ENCODE results near the gene CACNA1E.
A peak's percentile ranks its signal among the peaks of the same experiment; 100 is the strongest.

CACNA1E gene
- 0 to 0.63 (median 0.07) reads per million in 9 experiments for total RNA-seq

GRCh38 chr1:181483285-181484195 lies at the start of gene CACNA1E:
CACNA1E (plus strand) TSS chr1:181483517; CDS start chr1:181483745, 228 bp downstream.
- peaks cover 0 to 4% of the 10 kb centered on the region in 2 donors for H3K4me1 Mint-ChIP-seq (ENCODE audit: low read depth in 2 of 2)
- no peaks in the 10 kb centered on the region for H3K36me3 Mint-ChIP-seq (ENCODE audit: insufficient read depth)
- peaks cover 66 to 85% of the 10 kb centered on the region in 2 donors for H3K27me3 Mint-ChIP-seq
- H3K9me3 Mint-ChIP-seq: no peaks in the 10 kb centered on the region
- H3K4me3 Mint-ChIP-seq: peak within 1 kb of the TSS; percentile 16 to 26
- DNase-seq (no peak), ATAC-seq (replicated peaks) (no peak)
- no peak within 1 kb of the TSS for H3K27ac Mint-ChIP-seq

DNA sequence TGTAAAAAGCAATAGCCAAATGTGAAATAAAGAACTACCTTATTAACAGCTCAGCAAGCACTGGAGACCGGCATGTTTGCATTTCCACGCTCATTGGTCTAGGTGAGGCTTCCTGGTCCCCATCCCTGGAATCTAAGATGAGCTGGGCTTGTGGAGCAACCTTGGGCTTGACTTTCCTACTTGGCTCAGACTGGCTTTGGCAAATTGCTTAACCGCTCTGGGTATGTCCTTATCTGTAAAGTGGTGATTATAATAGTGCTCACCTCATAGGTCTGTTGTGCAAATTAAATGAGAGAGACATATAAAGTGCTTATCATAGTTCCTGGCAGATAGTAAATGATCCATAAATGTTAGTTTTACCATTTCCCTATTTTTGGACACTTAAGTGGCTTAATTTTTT lies 49.4 kb upstream of the CACNA1E start:
- ATAC-seq (replicated peaks) (no peak), DNase-seq (no peak)
- H3K9me3 Mint-ChIP-seq: no peaks in the 10 kb centered on the region
- H3K27me3 Mint-ChIP-seq: peaks cover 41 to 52% of the 10 kb centered on the region in 2 donors
- no peak overlapping the region for H3K4me3 Mint-ChIP-seq
- no peaks in the 10 kb centered on the region for H3K36me3 Mint-ChIP-seq (ENCODE audit: insufficient read depth)
- no peaks in the 10 kb centered on the region for H3K4me1 Mint-ChIP-seq (ENCODE audit: low read depth in 2 of 2)
- H3K27ac Mint-ChIP-seq: no peak overlapping the region

DNA sequence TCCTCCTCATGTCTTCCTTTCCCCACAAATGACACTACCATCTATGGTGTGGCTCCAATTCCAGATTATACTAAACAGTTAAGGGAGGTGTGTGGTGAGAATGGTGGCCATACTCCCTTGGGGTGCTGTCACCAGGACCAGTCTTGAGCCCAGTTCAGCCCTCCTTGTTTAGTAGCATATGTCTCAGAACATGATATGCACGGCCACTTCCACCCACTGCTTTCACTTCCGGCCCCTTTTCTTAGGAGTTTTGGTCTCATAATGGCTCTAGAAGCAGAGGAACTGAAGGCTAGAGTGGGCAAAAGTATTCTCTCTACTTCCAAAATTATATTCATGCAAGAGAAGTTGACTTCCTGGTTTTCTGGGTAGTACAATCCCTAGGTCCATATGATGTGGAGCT lies 45.3 kb upstream of the CACNA1E start:
- H3K9me3 Mint-ChIP-seq: no peaks in the 10 kb centered on the region
- H3K4me3 Mint-ChIP-seq: no peak overlapping the region
- DNase-seq (no peak), ATAC-seq (replicated peaks) (no peak)
- no peaks in the 10 kb centered on the region for H3K36me3 Mint-ChIP-seq (ENCODE audit: insufficient read depth)
- H3K27me3 Mint-ChIP-seq: peaks cover 38 to 46% of the 10 kb centered on the region in 2 donors
- H3K4me1 Mint-ChIP-seq (ENCODE audit: low read depth in 2 of 2): no peaks in the 10 kb centered on the region
- no peak overlapping the region for H3K27ac Mint-ChIP-seq

- H3K9me3 Mint-ChIP-seq: no peaks in the 10 kb centered on the region
Observed at GRCh38 chr1:181440510-181440909, 42.8 kb upstream of the CACNA1E start.

GRCh38 chr1:181442181-181442525 lies 41.2 kb upstream of the CACNA1E start:
- H3K9me3 Mint-ChIP-seq: no peaks in the 10 kb centered on the region
- H3K36me3 Mint-ChIP-seq (ENCODE audit: insufficient read depth): no peaks in the 10 kb centered on the region
- no peaks in the 10 kb centered on the region for H3K4me1 Mint-ChIP-seq (ENCODE audit: low read depth in 2 of 2)
- ATAC-seq (replicated peaks): no peak
- DNase-seq: no peak
- peaks cover 8 to 16% of the 10 kb centered on the region in 2 donors for H3K27me3 Mint-ChIP-seq
- no peak overlapping the region for H3K27ac Mint-ChIP-seq
- no peak overlapping the region for H3K4me3 Mint-ChIP-seq

More at GRCh38 chr1:181440510-181440909, 42.8 kb upstream of the CACNA1E start:
- ATAC-seq (replicated peaks): no peak
- H3K27me3 Mint-ChIP-seq: peaks cover 16 to 26% of the 10 kb centered on the region in 2 donors
- H3K4me1 Mint-ChIP-seq (ENCODE audit: low read depth in 2 of 2): no peaks in the 10 kb centered on the region
- H3K27ac Mint-ChIP-seq: no peak overlapping the region
- no peak overlapping the region for H3K4me3 Mint-ChIP-seq
- H3K36me3 Mint-ChIP-seq (ENCODE audit: insufficient read depth): no peaks in the 10 kb centered on the region
- no peak for DNase-seq

- no peak for DNase-seq
- Mint-ChIP-seq H3K27me3 (peaks cover under 1 to 6% of the 10 kb centered on the region in 2 donors), H3K27ac (no peak overlapping the region), H3K36me3 (ENCODE audit: insufficient read depth) (no peaks in the 10 kb centered on the region), H3K9me3 (no peaks in the 10 kb centered on the region), H3K4me1 (ENCODE audit: low read depth in 2 of 2) (no peaks in the 10 kb centered on the region), H3K4me3 (no peak overlapping the region)
- no peak for ATAC-seq (replicated peaks)
Observed at GRCh38 chr1:181443231-181443853, 40.0 kb upstream of the CACNA1E start.

DNA sequence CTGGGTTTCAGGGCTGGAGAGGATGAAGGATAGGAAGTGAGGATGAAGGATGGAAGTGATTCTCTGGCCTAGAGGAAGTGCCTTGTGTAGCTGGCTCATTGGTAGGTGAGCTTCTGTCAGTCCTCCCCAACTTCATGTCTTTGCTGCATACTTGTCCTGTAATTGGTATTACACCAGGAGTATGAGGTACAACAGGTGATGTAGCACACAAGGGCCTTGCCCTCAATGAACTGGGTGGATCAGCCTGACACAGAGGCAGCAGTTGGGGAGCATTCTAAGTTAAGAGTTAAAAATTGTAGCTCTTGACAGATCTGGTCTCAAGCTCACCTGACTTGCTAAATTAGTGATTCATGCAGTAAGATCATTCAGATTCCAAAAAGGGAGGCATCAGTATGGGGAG lies 37.9 kb upstream of the CACNA1E start:
- no peak overlapping the region for H3K4me3 Mint-ChIP-seq

GRCh38 chr1:181448461-181448860 lies 34.9 kb upstream of the CACNA1E start:
- H3K4me1 Mint-ChIP-seq (ENCODE audit: low read depth in 2 of 2): no peaks in the 10 kb centered on the region
- H3K27me3 Mint-ChIP-seq: peaks cover 9 to 13% of the 10 kb centered on the region in 2 donors
- no peaks in the 10 kb centered on the region for H3K36me3 Mint-ChIP-seq (ENCODE audit: insufficient read depth)
- DNase-seq: no peak
- H3K4me3 Mint-ChIP-seq: no peak overlapping the region
- ATAC-seq (replicated peaks): no peak
- H3K27ac Mint-ChIP-seq: no peak overlapping the region
- H3K9me3 Mint-ChIP-seq: no peaks in the 10 kb centered on the region

More for the DNA sequence above, 37.9 kb upstream of the CACNA1E start:
- Mint-ChIP-seq H3K9me3 (no peaks in the 10 kb centered on the region), H3K4me1 (ENCODE audit: low read depth in 2 of 2) (no peaks in the 10 kb centered on the region), H3K27me3 (peaks cover 9 to 11% of the 10 kb centered on the region in 2 donors), H3K36me3 (ENCODE audit: insufficient read depth) (no peaks in the 10 kb centered on the region), H3K27ac (no peak overlapping the region)
- no peak for DNase-seq
- ATAC-seq (replicated peaks): no peak

DNA sequence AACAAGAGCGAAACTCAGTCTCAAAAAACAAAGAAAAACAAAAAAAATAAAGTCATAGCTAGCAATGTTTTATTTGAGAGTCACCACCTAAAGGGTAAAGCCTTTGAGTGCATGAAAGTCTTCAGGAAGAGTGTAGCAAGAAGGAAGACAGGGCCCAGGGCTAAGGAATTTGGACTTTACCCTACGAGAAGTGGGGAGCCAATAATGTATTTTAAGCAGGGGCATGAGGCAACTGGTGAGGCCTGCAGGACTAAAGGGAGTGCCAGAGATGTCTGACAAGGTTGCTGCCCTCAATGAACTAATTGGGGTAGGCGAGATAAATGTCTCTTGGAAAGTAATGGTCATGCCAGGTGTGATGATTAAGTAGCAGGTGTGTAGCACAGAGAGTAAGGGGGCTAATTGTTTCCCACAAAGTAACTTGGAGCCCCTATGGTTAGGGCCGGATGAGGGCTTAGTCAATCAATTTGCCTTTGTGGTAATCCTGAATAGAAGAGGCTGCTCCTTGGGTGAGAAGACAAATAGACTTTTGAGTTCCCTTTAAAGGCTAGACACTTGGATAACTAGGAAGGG lies 31.6 kb upstream of the CACNA1E start:
- Mint-ChIP-seq H3K27me3 (peaks cover 22 to 25% of the 10 kb centered on the region in 2 donors), H3K9me3 (peaks cover 0 to 7% of the 10 kb centered on the region in 2 donors), H3K36me3 (ENCODE audit: insufficient read depth) (no peaks in the 10 kb centered on the region), H3K4me3 (no peak overlapping the region), H3K27ac (no peak overlapping the region), H3K4me1 (ENCODE audit: low read depth in 2 of 2) (no peaks in the 10 kb centered on the region)
- ATAC-seq (replicated peaks) (no peak), DNase-seq (no peak)

DNA sequence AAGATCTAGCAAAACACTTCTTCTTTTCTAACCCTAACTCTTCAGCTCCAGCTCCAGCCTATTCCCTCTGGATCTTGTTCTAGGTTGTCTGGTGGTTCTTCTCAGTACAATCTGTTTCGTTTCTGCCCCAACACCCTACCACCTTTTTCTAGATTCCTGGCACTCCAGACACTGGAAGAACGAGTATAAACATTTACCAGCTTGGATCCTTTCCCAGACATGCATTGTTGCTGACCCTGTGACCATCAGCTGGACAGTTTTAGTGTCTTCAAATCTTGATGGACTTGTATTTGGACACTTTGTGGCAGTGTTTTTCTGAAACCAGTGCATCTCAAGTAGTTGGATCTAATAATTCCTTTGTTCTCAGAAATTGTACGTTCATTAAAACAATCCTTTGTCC lies 30.6 kb upstream of the CACNA1E start:
- ATAC-seq (replicated peaks): no peak
- H3K27me3 Mint-ChIP-seq: peaks cover 25 to 29% of the 10 kb centered on the region in 2 donors
- H3K4me1 Mint-ChIP-seq (ENCODE audit: low read depth in 2 of 2): no peaks in the 10 kb centered on the region
- no peak overlapping the region for H3K27ac Mint-ChIP-seq
- no peak overlapping the region for H3K4me3 Mint-ChIP-seq
- no peak for DNase-seq
- no peaks in the 10 kb centered on the region for H3K36me3 Mint-ChIP-seq (ENCODE audit: insufficient read depth)
- H3K9me3 Mint-ChIP-seq: peaks cover 2 to 7% of the 10 kb centered on the region in 2 donors

- H3K36me3 Mint-ChIP-seq (ENCODE audit: insufficient read depth): no peaks in the 10 kb centered on the region
- H3K27ac Mint-ChIP-seq: no peak overlapping the region
Observed at GRCh38 chr1:181453541-181454201, 29.6 kb upstream of the CACNA1E start.

GRCh38 chr1:181456551-181456950 lies 26.8 kb upstream of the CACNA1E start:
- Mint-ChIP-seq H3K9me3 (peaks cover 2 to 7% of the 10 kb centered on the region in 2 donors), H3K36me3 (ENCODE audit: insufficient read depth) (no peaks in the 10 kb centered on the region), H3K4me3 (no peak overlapping the region), H3K27ac (no peak overlapping the region), H3K4me1 (ENCODE audit: low read depth in 2 of 2) (no peaks in the 10 kb centered on the region), H3K27me3 (peaks cover 12 to 35% of the 10 kb centered on the region in 2 donors)
- no peak for DNase-seq
- ATAC-seq (replicated peaks): no peak

More at GRCh38 chr1:181453541-181454201, 29.6 kb upstream of the CACNA1E start:
- ATAC-seq (replicated peaks): no peak
- H3K27me3 Mint-ChIP-seq: peaks cover 25 to 37% of the 10 kb centered on the region in 2 donors
- H3K4me1 Mint-ChIP-seq (ENCODE audit: low read depth in 2 of 2): no peaks in the 10 kb centered on the region
- H3K9me3 Mint-ChIP-seq: peaks cover 2 to 7% of the 10 kb centered on the region in 2 donors
- H3K4me3 Mint-ChIP-seq: no peak overlapping the region
- no peak for DNase-seq

DNA sequence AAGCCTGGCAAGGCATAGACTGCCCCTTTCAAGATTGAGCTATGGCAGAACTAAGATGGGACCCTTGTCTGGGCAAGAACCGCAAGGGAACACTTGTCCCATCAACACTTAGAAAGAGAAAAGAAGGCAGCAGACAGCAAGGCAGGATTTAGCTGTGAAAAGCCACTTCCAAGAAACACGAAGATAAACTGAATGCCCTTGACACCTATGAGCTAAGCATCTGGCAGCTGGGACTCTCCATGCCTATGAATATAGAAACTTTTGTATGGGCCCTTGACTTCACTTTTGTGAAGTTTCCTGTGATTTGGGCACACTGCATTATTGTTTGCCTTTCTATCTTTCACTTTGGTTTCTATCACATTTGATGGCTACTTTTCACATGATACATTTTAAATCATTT lies 24.9 kb upstream of the CACNA1E start:
- DNase-seq: no peak
- H3K9me3 Mint-ChIP-seq: peaks cover 2 to 7% of the 10 kb centered on the region in 2 donors
- ATAC-seq (replicated peaks): no peak
- no peak overlapping the region for H3K27ac Mint-ChIP-seq
- peaks cover 12 to 35% of the 10 kb centered on the region in 2 donors for H3K27me3 Mint-ChIP-seq
- H3K4me3 Mint-ChIP-seq: no peak overlapping the region
- no peaks in the 10 kb centered on the region for H3K4me1 Mint-ChIP-seq (ENCODE audit: low read depth in 2 of 2)
- H3K36me3 Mint-ChIP-seq (ENCODE audit: insufficient read depth): no peaks in the 10 kb centered on the region

Data from effector memory CD8-positive, alpha-beta T cell (primary cell).